C4-2B (cell line): ENCODE data around the gene HS6ST1.
A peak's percentile ranks its signal among the peaks of the same experiment; 100 is the strongest.

Source experiments
- ZFX ChIP-seq: fragments of 450-650 bp; IDR thresholded peaks from 2 replicates; pipeline ENCODE4 v1.6.1; 2017
- TF ChIP-seq, protein P1 (sequence below): fragments of 450-650 bp; conservative IDR thresholded peaks from 2 replicates; pipeline ENCODE4 v1.5.1; 2017; ENCODE audit warnings: mild to moderate bottlenecking

- TF ChIP-seq, protein P1, sequence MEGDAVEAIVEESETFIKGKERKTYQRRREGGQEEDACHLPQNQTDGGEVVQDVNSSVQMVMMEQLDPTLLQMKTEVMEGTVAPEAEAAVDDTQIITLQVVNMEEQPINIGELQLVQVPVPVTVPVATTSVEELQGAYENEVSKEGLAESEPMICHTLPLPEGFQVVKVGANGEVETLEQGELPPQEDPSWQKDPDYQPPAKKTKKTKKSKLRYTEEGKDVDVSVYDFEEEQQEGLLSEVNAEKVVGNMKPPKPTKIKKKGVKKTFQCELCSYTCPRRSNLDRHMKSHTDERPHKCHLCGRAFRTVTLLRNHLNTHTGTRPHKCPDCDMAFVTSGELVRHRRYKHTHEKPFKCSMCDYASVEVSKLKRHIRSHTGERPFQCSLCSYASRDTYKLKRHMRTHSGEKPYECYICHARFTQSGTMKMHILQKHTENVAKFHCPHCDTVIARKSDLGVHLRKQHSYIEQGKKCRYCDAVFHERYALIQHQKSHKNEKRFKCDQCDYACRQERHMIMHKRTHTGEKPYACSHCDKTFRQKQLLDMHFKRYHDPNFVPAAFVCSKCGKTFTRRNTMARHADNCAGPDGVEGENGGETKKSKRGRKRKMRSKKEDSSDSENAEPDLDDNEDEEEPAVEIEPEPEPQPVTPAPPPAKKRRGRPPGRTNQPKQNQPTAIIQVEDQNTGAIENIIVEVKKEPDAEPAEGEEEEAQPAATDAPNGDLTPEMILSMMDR = no peak
- TF ChIP-seq ZFX = peak; percentile 29; the same call in 1 of the 2 replicates
Observed at GRCh38 chr2:128304715-128305554, 13.7 kb downstream of the HS6ST1 start.
